CD14-positive monocyte (primary cell): Measurements from ENCODE around the gene ONECUT3. TPM values are rescaled to one million over a fixed set of nuclear protein-coding genes. Genes with fewer than 3 reads are reported as not detected.

Experiments
- DNase-seq, 3 donors: peaks; one replicate each; pipeline ENCODE4 v3.0.0-alpha.2; 2011 to 2022
- H2AFZ ChIP-seq: 2 replicates; pipeline ENCODE4 v1.6.0; 2012; ENCODE audit warnings: mild to moderate bottlenecking, low read depth, low read length, inconsistent platforms; ENCODE audit not compliant: insufficient read depth, poor library complexity, severe bottlenecking
- H3K27ac ChIP-seq, 2 donors: 1 replicate in 1 of 2; 2 replicates in 1 of 2; pipeline ENCODE4 v1.5.1; 2012 to 2013; ENCODE audit warnings: low read length in 2 of 2, control low read depth in 1 of 2, inconsistent platforms in 1 of 2, low read depth in 1 of 2, mild to moderate bottlenecking in 1 of 2
- H3K27me3 ChIP-seq, 2 donors: one replicate each; pipeline versions ENCODE4 v1.6.0 to v1.6.1; 2011 to 2013; ENCODE audit warnings: low read length in 2 of 2; ENCODE audit not compliant: control insufficient read depth in 2 of 2, insufficient read depth in 2 of 2
- H3K36me3 ChIP-seq, 2 donors: replicated peaks in 1 of 2; 1 replicate in 1 of 2; 2 replicates in 1 of 2; pipeline versions ENCODE4 v1.5.1 to v1.6.1; 2012 to 2013; ENCODE audit warnings: low read length in 2 of 2, control low read depth in 1 of 2, inconsistent platforms in 1 of 2, mild to moderate bottlenecking in 1 of 2; ENCODE audit not compliant: insufficient read depth in 2 of 2, control insufficient read depth in 1 of 2
- H3K4me1 ChIP-seq, 2 donors: 1 replicate in 1 of 2; 2 replicates in 1 of 2; pipeline versions ENCODE4 v1.5.1 to v1.6.1; 2012 to 2013; ENCODE audit warnings: low read length in 2 of 2, control low read depth in 1 of 2, inconsistent platforms in 1 of 2, mild to moderate bottlenecking in 1 of 2, moderate library complexity in 1 of 2; ENCODE audit not compliant: insufficient read depth in 2 of 2, control insufficient read depth in 1 of 2
- H3K4me2 ChIP-seq: replicated peaks from 2 replicates; pipeline ENCODE3; 2012; ENCODE audit warnings: low read length, moderate library complexity, mild to moderate bottlenecking; ENCODE audit not compliant: poor library complexity, severe bottlenecking; ENCODE audit errors: extremely low read depth
- H3K4me3 ChIP-seq, 3 experiments: fragments of 200-600 bp in 1 of 3; sonication (generic) in 1 of 3; replicated peaks in 1 of 3; 1 replicate in 2 of 3; 2 replicates in 1 of 3; pipeline ENCODE4 v1.5.1; 2011 to 2013; ENCODE audit warnings: low read length in 3 of 3, mild to moderate bottlenecking in 3 of 3, control low read depth in 2 of 3, low read depth in 2 of 3, inconsistent platforms in 1 of 3, moderate library complexity in 1 of 3
- H3K79me2 ChIP-seq: 2 replicates; pipeline ENCODE4 v1.6.0; 2012; ENCODE audit warnings: mild to moderate bottlenecking, control low read depth, inconsistent platforms, low read length, moderate library complexity; ENCODE audit not compliant: insufficient read depth
- H3K9ac ChIP-seq: 2 replicates; pipeline ENCODE4 v1.6.0; 2017; ENCODE audit warnings: low read length, mild to moderate bottlenecking; ENCODE audit not compliant: insufficient read depth, poor library complexity, severe bottlenecking
- H3K9me3 ChIP-seq, 2 donors: replicated peaks in 1 of 2; 1 replicate in 1 of 2; 2 replicates in 1 of 2; pipeline versions ENCODE4 v1.5.1 to v1.6.1; 2012 to 2013; ENCODE audit warnings: low read length in 2 of 2, control low read depth in 1 of 2; ENCODE audit not compliant: control insufficient read depth in 1 of 2, insufficient read depth in 1 of 2
- H4K20me1 ChIP-seq: 2 replicates; pipeline ENCODE4 v1.6.0; 2012; ENCODE audit warnings: mild to moderate bottlenecking, low read length, control low read depth, moderate library complexity; ENCODE audit not compliant: insufficient read depth
- H3K27ac Mint-ChIP-seq, 7 donors: one replicate each; pipeline ENCODE4 v1.8.0; 2020; ENCODE audit warnings: mild to moderate bottlenecking in 7 of 7, mixed read lengths in 7 of 7, moderate library complexity in 6 of 7, inconsistent platforms in 2 of 7
- H3K27me3 Mint-ChIP-seq, 3 donors: one replicate each; pipeline ENCODE4 v1.8.0; 2021 to 2022; ENCODE audit warnings: low read depth in 3 of 3, mild to moderate bottlenecking in 3 of 3, mixed read lengths in 3 of 3, moderate library complexity in 3 of 3, inconsistent platforms in 1 of 3
- H3K36me3 Mint-ChIP-seq, 2 donors: one replicate each; pipeline ENCODE4 v1.8.0; 2020; ENCODE audit warnings: mixed read lengths in 2 of 2, inconsistent platforms in 1 of 2, mild to moderate bottlenecking in 1 of 2
- H3K4me1 Mint-ChIP-seq: one replicate; pipeline ENCODE4 v1.8.0; 2020; ENCODE audit warnings: mild to moderate bottlenecking, mixed read lengths
- H3K4me3 Mint-ChIP-seq, 2 donors: one replicate each; pipeline ENCODE4 v1.8.0; 2020; ENCODE audit warnings: mild to moderate bottlenecking in 2 of 2, mixed read lengths in 2 of 2, moderate library complexity in 1 of 2
- H3K9me3 Mint-ChIP-seq, 7 donors: one replicate each; pipeline ENCODE4 v1.8.0; 2020 to 2022; ENCODE audit warnings: mixed read lengths in 7 of 7, mild to moderate bottlenecking in 6 of 7, moderate library complexity in 6 of 7, inconsistent platforms in 2 of 7
- WGBS: methylation state at CpG from one replicate; pipeline ENCODE4 v1.1.5; 2013; ENCODE audit warnings: missing lambda C conversion rate; ENCODE audit not compliant: insufficient coverage; 5-methylcytosine and 5-hydroxymethylcytosine counted together
- intact Hi-C, 2 donors: fragments of 100-400 bp; cut with micrococcal nuclease; formaldehyde crosslinking; loops; one replicate each; pipeline versions ENCODE4 v1.15.0 to v1.15.1; 2023
- polyA plus RNA-seq, 3 donors: library from polyadenylated mRNA; depleted of rRNA in 1 of 3; unstranded in 2 of 3; stranded (reverse) in 1 of 3; fragments of 300-500 nt in 2 of 3; fragments of >200 nt in 1 of 3; fragmentation: Illumina TruSeq in 2 of 3; gene quantifications; 1 replicate in 2 of 3; 2 replicates in 1 of 3; pipeline ENCODE4 v1.2.3, GENCODE V29; 2012 to 2021
- TF ChIP-seq, protein P1 (sequence below): fragments of 200-600 bp; IDR thresholded peaks from one replicate; pipeline ENCODE4 v1.8.0; 2022; ENCODE audit warnings: antibody characterized with exemption, mild to moderate bottlenecking

Gene ONECUT3
- polyA plus RNA-seq, 3 donors = not detected

DNA sequence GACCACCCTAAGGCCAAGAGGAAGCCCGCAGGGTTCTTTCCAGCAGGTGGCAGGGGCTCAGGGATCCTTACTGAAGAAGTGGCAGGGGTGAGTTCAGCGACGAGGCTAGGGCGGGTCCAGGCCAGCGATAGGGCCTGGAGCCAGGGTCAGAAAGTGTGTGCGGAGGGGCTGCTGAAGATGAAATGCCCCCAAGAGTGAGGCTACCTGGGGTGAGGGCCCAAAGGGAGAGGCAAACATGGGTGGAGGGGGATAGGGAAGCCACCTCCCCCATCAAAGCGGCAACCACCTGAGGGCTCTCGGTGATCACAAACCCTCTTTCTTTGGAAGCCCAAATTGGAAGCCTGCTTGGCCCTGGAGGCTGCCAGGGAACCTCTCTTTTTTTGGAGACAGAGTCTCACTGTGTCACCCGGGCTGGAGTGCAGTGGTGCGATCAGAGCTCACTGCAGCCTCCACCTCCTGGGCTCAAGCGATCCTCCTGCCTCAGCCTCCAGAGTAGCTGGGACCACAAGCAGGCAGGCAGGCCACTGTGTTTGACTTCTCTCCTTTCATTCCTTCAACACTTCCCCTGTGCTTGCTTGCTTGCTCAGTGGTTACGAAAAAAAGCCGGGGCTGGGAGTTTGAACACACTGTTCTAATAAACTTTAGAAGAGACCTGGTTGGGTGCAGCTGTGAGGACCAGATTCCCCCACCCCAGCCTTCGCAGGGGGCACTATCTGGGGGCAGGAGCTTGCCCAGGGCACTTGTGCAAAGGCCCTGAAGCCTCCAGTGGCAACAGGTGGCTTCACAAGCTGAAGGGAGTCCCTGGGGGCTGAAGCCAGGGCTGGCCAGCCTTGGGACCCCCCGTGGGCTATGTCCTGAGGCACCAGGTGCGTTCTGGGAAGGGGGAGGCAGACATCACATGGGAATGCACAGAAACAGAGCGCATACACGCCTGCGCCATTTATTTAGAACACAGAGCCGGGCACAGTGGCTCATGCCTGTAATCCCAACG lies 60.2 kb downstream of the ONECUT3 start:
- H4K20me1 ChIP-seq = peaks cover 22% of the 10 kb centered on the region
- H3K27me3 Mint-ChIP-seq = no peaks in the 10 kb centered on the region
- H3K4me3 Mint-ChIP-seq = peak overlapping the region; percentile 97 to 98
- H2AFZ ChIP-seq = peak overlapping the region; percentile 81
- H3K4me1 ChIP-seq = peaks cover 19 to 26% of the 10 kb centered on the region in 2 donors
- peaks cover 16% of the 10 kb centered on the region for H3K4me1 Mint-ChIP-seq
- H3K36me3 Mint-ChIP-seq = peaks cover 23 to 35% of the 10 kb centered on the region in 2 donors
- no peaks in the 10 kb centered on the region for H3K79me2 ChIP-seq
- peak overlapping the region; percentile 94 to 99 (median 98) for H3K27ac Mint-ChIP-seq
- intact Hi-C loops = loop anchor here in 1 of 2 donors (5.0 kb wide), 1 partner anchor 246 kb away; the partner anchor contains the start of gene MEX3D
- no peaks in the 10 kb centered on the region for H3K27me3 ChIP-seq
- peak overlapping the region; percentile 82 to 87 for H3K27ac ChIP-seq
- TF ChIP-seq, protein P1, sequence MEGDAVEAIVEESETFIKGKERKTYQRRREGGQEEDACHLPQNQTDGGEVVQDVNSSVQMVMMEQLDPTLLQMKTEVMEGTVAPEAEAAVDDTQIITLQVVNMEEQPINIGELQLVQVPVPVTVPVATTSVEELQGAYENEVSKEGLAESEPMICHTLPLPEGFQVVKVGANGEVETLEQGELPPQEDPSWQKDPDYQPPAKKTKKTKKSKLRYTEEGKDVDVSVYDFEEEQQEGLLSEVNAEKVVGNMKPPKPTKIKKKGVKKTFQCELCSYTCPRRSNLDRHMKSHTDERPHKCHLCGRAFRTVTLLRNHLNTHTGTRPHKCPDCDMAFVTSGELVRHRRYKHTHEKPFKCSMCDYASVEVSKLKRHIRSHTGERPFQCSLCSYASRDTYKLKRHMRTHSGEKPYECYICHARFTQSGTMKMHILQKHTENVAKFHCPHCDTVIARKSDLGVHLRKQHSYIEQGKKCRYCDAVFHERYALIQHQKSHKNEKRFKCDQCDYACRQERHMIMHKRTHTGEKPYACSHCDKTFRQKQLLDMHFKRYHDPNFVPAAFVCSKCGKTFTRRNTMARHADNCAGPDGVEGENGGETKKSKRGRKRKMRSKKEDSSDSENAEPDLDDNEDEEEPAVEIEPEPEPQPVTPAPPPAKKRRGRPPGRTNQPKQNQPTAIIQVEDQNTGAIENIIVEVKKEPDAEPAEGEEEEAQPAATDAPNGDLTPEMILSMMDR = peak; percentile 18
- H3K4me3 ChIP-seq = peak overlapping the region; percentile 60 to 72 (median 63)
- peak overlapping the region; percentile 69 for H3K4me2 ChIP-seq
- DNase-seq = no peak
- H3K9me3 Mint-ChIP-seq = no peaks in the 10 kb centered on the region
- no peaks in the 10 kb centered on the region for H3K9me3 ChIP-seq
- H3K9ac ChIP-seq = peak overlapping the region; percentile 71
- 74% methylated on average over 17 of the region's 21 CpGs for WGBS
- H3K36me3 ChIP-seq = peaks cover 34% of the 10 kb centered on the region in 2 donors

DNA sequence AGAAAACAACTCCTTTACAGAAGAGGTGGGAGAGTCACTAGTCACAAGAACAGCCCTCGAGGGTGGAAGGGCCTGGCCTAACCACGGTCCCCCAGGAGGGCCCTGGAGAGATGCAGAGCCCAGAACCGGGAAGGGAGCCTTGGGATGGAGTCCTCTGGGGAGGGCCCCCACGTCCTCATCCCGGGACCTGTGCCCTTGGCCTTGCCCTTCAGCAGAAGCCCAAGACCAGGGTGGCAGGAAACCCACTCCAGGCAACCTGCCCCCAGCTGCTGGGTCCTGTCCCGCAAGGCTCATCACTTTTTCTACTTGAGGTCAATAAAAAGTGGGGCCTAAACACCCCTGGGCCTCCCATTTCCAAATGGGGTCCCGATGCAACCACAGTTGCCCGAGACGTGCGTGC lies 61.1 kb downstream of the ONECUT3 start:
- Mint-ChIP-seq H3K27ac (peak overlapping the region in 2 of 7 donors; percentile 54 to 68), H3K9me3 (no peaks in the 10 kb centered on the region), H3K36me3 (peaks cover 27 to 40% of the 10 kb centered on the region in 2 donors), H3K27me3 (no peaks in the 10 kb centered on the region), H3K4me1 (peaks cover 16% of the 10 kb centered on the region), H3K4me3 (no peak overlapping the region)
- Histone ChIP-seq H4K20me1 (peaks cover 24% of the 10 kb centered on the region), H3K36me3 (peaks cover 43% of the 10 kb centered on the region in 2 donors), H3K79me2 (no peaks in the 10 kb centered on the region), H3K4me1 (peaks cover 19 to 26% of the 10 kb centered on the region in 2 donors), H3K9me3 (no peaks in the 10 kb centered on the region), H3K27ac (no peak overlapping the region), H3K9ac (no peak overlapping the region), H3K27me3 (no peaks in the 10 kb centered on the region), H3K4me2 (no peak overlapping the region), H2AFZ (no peak overlapping the region), H3K4me3 (no peak overlapping the region)
- WGBS = 82% methylated on average over 10 of the region's 10 CpGs
- no peak for DNase-seq
- TF ChIP-seq, protein P1 = no peak
- intact Hi-C loops = loop anchor here in 1 of 2 donors (5.0 kb wide), 1 partner anchor 247 kb away; the partner anchor contains the start of gene MEX3D
